GM13977 (cell line): Measurements from ENCODE around the gene PLB1.
A peak's percentile ranks its signal among the peaks of the same experiment; 100 is the strongest.

Source experiments
- DNase-seq: peaks from one replicate; pipeline ENCODE4 v3.0.0; 2012; ENCODE audit warnings: low spot score
- CTCF ChIP-seq: IDR thresholded peaks from 2 replicates; pipeline ENCODE4 v1.5.1; 2012; ENCODE audit warnings: mild to moderate bottlenecking, control low read depth; ENCODE audit not compliant: insufficient read depth; ENCODE audit errors: extremely low read depth, missing control alignments
- in situ Hi-C: fragments of 300-500 bp; cut with MboI; formaldehyde crosslinking; loops from one replicate; pipeline ENCODE4 v1.12.0; 2022; ENCODE audit warnings: low sequenced_read_pairs, low pct_unique_long_range_greater_than_20kb, mixed read lengths, inconsistent platforms; ENCODE audit not compliant: unreplicated experiment

PLB1 gene

DNA sequence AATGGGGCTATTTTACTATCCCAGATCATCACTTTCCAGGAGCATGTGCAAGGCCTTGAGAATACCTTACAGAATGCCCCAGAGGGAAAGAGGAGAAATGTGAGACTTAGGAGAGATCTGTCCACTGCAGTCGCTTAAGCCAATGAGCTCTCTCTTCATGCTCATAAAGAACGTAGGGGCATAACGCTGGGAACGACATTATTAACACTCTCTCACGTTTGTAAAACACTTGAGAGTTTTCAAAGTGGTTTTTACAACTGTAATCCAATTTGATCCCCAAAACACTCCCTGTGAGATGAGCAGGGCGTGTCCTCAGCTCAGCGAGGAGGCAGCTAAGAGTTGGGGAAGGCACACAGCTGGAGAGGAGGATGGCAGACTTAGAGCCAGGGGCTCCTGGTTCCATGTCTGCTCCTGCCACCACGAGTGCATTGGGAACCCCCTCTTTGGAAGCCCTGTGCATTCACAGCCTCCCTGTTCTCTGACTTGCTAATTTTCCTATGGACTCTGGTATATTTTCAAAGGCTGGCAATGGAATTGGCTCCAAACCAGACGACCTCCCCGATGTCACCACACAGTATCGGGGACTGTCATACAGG, 97.4 kb downstream of the PLB1 start:
- in situ Hi-C loops: loop anchor here (10.0 kb wide), 1 partner anchor 162 kb away; the partner anchor contains the start of gene PPP1CB
- no peak for DNase-seq
- no peak for TF ChIP-seq CTCF

DNA sequence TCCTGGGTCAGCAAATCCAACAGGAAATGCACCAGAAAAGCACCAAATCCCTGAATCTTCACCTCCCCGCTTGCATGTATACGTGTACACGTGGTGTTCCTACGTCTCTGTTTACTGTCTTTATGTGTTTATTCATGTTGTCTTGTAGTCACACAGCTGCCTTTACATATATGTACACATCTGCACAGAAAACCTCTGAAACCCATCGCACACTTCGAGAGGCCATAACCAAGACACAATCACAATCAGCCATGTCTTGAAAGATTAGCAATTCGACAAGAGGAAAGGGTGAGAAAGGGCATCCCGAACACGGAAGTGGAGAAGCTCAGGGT, 98.1 kb downstream of the PLB1 start:
- DNase-seq: no peak
- TF ChIP-seq CTCF: no peak
- in situ Hi-C loops: loop anchor here (10.0 kb wide), 1 partner anchor 161 kb away; the partner anchor contains the start of gene PPP1CB

DNA sequence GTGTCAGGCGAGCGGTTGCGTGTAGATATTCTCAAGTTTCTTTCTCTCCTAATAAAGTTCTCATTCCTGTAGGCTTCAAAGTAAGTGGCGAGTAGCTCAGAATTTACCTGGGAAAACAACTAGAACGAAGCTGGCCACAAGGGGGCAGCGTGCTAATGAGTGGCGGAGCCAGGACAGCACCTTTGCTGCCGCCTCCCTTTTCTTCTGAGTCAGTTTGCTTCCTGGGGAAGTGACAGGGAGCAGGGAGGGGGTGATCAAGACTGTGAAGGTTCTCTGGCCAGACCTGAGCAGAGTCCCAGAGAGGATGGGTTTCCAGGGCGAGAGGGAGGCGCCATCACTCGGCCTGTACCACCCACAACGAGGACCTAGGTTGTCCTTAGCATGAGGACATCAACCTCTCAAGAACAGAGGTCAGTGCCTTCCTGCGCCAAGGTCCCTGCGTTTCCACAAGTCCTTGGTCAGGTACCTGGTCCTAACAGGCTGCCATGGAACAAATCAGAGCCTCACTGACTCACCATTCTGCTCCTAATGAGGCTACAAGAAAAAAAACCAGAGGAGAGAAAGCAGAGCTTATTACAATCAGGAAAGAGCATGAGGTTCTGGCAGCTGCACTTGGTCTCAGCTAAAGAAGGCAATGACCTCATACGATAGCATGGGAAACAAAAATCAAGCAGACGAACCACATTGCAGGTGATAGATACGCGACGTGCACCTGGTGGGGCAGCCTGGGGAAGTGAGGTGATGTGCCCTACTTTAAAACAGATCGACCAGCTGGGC, 98.7 kb downstream of the PLB1 start:
- DNase-seq: peak; percentile 79
- in situ Hi-C loops: loop anchor here (10.0 kb wide), 1 partner anchor 160 kb away; the partner anchor contains the start of gene PPP1CB
- peak; percentile 83 for TF ChIP-seq CTCF

DNA sequence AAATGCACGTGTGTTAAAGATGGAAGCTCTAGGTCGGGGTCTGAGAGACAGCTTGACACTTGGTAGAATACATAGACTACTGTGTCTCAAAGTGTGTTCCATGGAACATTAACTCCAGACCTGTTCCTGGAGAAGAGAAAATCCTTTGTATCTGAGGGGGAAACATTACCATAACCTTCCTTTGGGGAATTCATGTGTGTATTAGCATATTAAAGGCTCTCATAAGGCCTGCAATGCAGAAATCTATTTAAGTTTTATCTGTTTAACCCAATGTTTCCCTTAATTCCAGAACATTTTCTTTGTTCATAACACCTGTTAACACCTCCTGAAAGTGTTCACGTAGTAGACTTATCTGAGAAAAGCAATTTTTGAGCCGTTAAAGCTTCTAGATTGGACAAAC, 99.5 kb downstream of the PLB1 start:
- in situ Hi-C loops: loop anchor here (10.0 kb wide), 1 partner anchor 159 kb away; the partner anchor contains the start of gene PPP1CB
- TF ChIP-seq CTCF: no peak

DNA sequence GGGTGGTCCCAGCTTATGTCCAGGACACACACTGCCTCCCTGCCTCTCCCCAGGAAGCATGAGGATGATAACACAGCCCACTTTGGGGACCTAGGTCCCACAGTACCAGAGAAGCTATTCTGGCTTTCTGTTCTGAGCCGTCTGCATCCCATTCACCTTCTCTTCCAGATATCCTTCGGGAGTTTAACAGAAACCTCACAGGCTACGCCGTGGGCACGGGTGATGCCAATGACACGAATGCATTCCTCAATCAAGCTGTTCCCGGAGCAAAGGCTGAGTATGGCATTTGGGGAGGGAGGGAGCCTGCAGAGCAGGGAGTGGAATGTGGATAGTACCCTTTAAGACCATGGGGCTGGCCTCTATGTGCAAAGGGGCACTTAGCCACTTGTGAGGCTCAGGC, 102.6 kb downstream of the PLB1 start:
- in situ Hi-C loops: loop anchor here (10.0 kb wide), 1 partner anchor 156 kb away; the partner anchor contains the start of gene PPP1CB
- no peak for TF ChIP-seq CTCF
- no peak for DNase-seq

More for the DNA sequence above, 99.5 kb downstream of the PLB1 start:
- DNase-seq: no peak

- DNase-seq: no peak
Measured at GRCh38 chr2:28600181-28600580, 104.3 kb downstream of the PLB1 start.

More at GRCh38 chr2:28600181-28600580, 104.3 kb downstream of the PLB1 start:
- no peak for TF ChIP-seq CTCF
- in situ Hi-C loops: no loop called here
